ENCODE results near the gene TSPAN15. TPM values are rescaled to one million over a fixed set of nuclear protein-coding genes. Genes with fewer than 3 reads are reported as not detected.

Gene TSPAN15
- total and polyA plus RNA-seq, 2 of the 4 experiments (the other 2 are of a cell fraction), result 0.48 TPM; not detected in 1

- no TSS peak for BruUV-seq (replicated peaks)
- intact Hi-C loops (cut with micrococcal nuclease) (no loop called here), dilution Hi-C loops (cut with HindIII; ENCODE audit: low sequenced_read_pairs, unreplicated experiment) (no loop called here), in situ Hi-C loops (cut with MboI; ENCODE audit: low sequenced_read_pairs) (no loop called here)
- H3K56ac ChIP-seq (ENCODE audit: extremely low read depth, insufficient read depth, low read length), result no peak overlapping the region
- ChIA-PET POLR2A (ENCODE audit: unreplicated experiment) (interaction anchor here (0.5 to 0.7 kb wide), 2 partner anchors 91 to 729 kb away, joined by 3 to 5 read pairs; no protein-coding TSS in a partner anchor), CTCF (interaction anchor here (0.5 to 1.1 kb wide), 3 partner anchors 8 to 82 kb away, joined by 3 to 4 read pairs (median 3); no protein-coding TSS in a partner anchor)
- H4K8ac ChIP-seq (ENCODE audit: low read depth in 2 of 2, low read length in 2 of 2), result no peak overlapping the region
- H3K4me3 ChIP-seq (ENCODE audit: insufficient read depth, low read depth, low read length), result no peak overlapping the region
- H2BK120ac ChIP-seq (ENCODE audit: low read depth, low read length), result no peak overlapping the region
- no peak overlapping the region for H3K4me2 ChIP-seq (ENCODE audit: low read depth, low read length)
- H2BK5ac ChIP-seq (ENCODE audit: low read depth, low read length, poor library complexity, severe bottlenecking), result no peak overlapping the region
- H3K36me3 ChIP-seq (ENCODE audit: control insufficient read depth, insufficient read depth, low read length), result no peaks in the 10 kb centered on the region
- no peak overlapping the region for H3K14ac ChIP-seq (replicated peaks; ENCODE audit: low read depth, low read length)
- ATAC-seq (ENCODE audit: low read depth) (no peak), DNase-seq (no peak)
- 80% methylated on average over 1 of the region's 10 CpGs; no CpG with 5 or more reads in 1 of the 2 experiments for WGBS, 2 experiments (ENCODE audit: extremely low coverage in 2 of 2, insufficient read length in 1 of 2)
- no peak overlapping the region for H2AFZ ChIP-seq (replicated peaks; ENCODE audit: low read length, poor library complexity)
- no peak overlapping the region for H3K18ac ChIP-seq (ENCODE audit: low read depth, low read length)
- no peak overlapping the region for H2AK5ac ChIP-seq (ENCODE audit: low read depth, low read length)
- no peak overlapping the region for H3K23ac ChIP-seq (ENCODE audit: low read depth, low read length)
- no peak overlapping the region for H2BK20ac ChIP-seq (ENCODE audit: low read depth, low read length)
- TF ChIP-seq CTCF (conservative IDR thresholded peaks at IDR 0.05; ENCODE audit: low read depth, low read length) (no peak), USF2 (IDR thresholded peaks at IDR 0.05; ENCODE audit: low read depth, low read length) (no peak), POLR2A (IDR thresholded peaks at IDR 0.05; ENCODE audit: low read depth, low read length) (no peak), CHD1 (IDR thresholded peaks at IDR 0.05; ENCODE audit: low read depth, low read length) (no peak), ELK1 (IDR thresholded peaks at IDR 0.05; ENCODE audit: borderline replicate concordance, low read depth, low read length) (no peak), BHLHE40 (IDR thresholded peaks at IDR 0.05; ENCODE audit: low read depth, low read length) (no peak), RFX5 (IDR thresholded peaks at IDR 0.05; ENCODE audit: low read depth, low read length) (no peak), SMC3 (IDR thresholded peaks at IDR 0.05; ENCODE audit: low read depth, low read length) (no peak)
- no peak overlapping the region for H3K9ac ChIP-seq (ENCODE audit: low read depth, low read length)
- no peak overlapping the region for H2BK15ac ChIP-seq (ENCODE audit: low read depth, low read length)
- H3K27ac ChIP-seq (ENCODE audit: insufficient read depth, low read length), result no peak overlapping the region
- peaks cover 68% of the 10 kb centered on the region for H3K27me3 ChIP-seq (ENCODE audit: control insufficient read depth, insufficient read depth, low read length)
- H4K5ac ChIP-seq (ENCODE audit: low read depth, low read length), result no peak overlapping the region
- no peaks in the 10 kb centered on the region for H3K4me1 ChIP-seq (ENCODE audit: control insufficient read depth, insufficient read depth, low read length)
- no peak overlapping the region for H2AK9ac ChIP-seq (replicated peaks; ENCODE audit: low read depth, low read length, poor library complexity)
- no peaks in the 10 kb centered on the region for H3K9me3 ChIP-seq (ENCODE audit: control insufficient read depth, insufficient read depth, low read length)
- no peak overlapping the region for H3K4ac ChIP-seq (ENCODE audit: low read depth, low read length)
- H3K9me1 ChIP-seq (ENCODE audit: insufficient read depth, low read length), result no peaks in the 10 kb centered on the region
- no peaks in the 10 kb centered on the region for H3K79me1 ChIP-seq (ENCODE audit: low read depth in 1 of 2, low read length in 2 of 2)
- no peak overlapping the region for H4K91ac ChIP-seq (ENCODE audit: insufficient read depth, low read depth, low read length)
- no peaks in the 10 kb centered on the region for H4K20me1 ChIP-seq (ENCODE audit: insufficient read depth, low read length)
Measured at GRCh38 chr10:69498711-69499471, 47.6 kb downstream of the TSPAN15 start.
